GM21447 (cell line): ENCODE data around the gene GPR37.

ENCODE experiments used
- ATAC-seq: cut with Tn5 transposase; IDR thresholded peaks from one replicate; pipeline ENCODE4 v1.9.1; 2021; ENCODE audit not compliant: unreplicated experiment

The GPR37 gene

DNA sequence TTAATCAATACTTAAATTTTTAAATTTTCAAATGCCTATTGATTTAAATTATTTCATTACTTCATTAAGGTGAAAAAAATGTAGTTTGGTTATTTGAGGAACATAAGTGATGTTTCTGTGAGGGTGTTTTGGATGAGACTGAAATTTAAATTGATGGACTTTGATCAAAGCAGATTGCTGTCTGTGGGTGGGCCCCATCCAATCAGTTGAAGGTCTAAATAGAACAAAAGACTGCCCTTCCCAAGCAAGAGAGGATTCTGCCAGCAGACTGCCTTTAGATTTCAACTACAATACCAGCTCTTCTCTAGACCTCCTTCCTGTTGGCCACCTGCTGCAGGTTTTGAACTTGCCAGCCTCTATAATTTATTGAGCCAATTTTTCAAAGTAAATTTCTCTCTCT, 14.5 kb upstream of the GPR37 start:
- ATAC-seq, result no peak

DNA sequence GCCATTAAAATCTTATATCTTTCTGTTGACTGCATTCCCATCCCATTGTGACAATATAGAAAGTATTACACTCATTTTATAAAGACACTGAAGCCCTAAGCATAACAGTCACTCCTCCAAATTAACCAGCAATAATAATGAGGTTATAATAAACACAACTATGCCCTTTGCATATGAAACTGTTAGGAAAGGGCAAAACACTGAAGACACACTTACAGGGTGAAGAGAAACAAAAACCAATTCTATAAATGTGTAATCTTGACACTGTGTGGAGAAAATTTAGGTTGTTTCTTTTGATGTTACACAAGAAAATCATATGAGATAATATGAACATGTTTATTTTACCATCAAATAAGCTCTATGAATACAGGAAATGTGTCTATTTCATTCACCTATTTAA, 14.0 kb upstream of the GPR37 start:
- ATAC-seq, result no peak

DNA sequence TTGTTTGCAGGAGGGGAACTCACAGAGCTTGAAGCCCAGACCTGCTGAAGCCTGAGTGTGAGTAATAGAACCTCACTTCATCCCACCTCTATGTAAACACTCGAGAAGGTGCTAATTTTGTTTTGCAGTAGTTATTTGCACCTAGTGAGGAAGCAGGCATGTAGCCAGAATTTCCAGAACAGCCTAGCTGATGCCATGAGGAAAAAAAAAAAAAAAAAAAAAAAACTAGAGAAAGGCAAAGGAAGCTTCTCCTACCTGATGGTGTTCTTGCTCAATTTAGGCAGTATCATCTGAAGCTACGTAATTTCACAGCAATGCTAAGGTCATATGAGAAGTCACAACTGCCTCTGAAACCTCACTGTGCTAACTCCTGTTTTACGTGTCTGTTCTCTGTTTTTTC, 13.6 kb upstream of the GPR37 start:
- no peak for ATAC-seq

DNA sequence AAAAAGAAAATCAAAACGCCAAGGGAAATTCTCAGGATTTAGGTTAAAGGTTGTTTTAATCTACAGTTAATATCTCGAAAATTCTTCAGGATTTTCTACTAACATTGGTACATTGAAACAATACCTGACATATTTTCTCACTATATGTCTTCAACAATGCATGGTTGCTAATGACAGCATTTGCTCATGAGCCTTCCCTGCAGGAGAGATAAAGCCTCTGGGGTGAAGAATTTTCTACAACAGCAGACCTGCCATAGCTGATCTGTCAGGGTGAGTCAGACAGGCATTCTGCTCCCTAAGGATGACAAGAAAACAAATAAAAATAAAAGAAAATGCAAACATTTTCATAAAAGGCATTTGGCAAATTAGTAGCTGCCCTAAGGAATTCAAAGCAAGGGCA, 11.7 kb upstream of the GPR37 start:
- ATAC-seq, result no peak

DNA sequence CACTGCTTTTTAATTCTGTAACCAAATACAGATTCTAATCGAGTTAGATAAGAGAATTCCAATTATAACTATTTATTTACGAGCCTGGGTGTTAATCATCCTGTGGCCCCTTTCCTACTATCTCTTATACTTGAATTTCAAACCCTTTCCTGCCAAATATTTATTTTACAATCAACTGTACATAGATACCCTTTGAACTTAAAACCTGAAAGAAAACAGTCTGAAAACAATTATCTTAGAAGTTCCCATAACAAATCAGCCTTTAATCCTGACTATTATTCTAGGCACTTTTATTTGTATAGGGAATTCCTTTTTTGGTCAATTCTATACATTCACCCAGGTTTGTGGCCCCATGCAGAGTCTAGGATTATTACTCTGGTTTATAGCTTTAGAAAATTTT, 10.6 kb upstream of the GPR37 start:
- ATAC-seq, result no peak

DNA sequence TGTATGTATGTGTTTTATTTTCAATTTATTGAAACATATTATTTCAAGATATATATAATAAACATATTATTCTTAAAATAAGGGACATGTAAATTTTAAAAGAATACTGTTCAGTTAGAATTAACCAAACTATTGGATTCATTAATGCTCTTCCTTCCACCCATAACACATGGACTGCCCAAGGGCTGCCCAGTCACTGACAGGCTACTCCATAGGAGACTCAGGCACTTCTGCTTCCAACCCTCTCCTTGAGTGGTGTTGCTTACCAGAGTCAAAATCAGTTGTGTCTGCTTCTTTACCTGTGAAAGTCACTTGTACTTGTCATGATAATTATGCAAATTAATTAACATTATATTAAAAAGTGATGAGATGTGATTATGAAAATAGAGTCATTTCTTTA, 9.8 kb upstream of the GPR37 start:
- ATAC-seq, result no peak

DNA sequence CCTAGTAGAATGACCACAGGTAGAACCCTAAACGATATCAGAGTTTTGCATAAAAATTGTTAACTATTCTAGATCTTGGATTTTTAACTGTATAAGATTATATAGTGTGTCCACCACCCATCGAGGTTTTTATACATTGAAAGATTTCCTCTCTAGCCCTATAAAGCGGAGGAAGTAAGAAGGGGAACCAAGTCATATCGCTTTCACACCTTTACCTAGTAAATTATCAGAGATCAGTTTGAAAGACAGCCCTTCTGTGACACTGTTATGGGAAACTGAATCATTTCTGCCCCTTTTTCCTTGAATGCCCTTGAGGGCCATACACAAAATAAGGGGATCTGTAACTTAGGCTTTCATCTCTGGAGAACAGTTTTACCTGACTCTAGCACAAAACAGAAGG, 8.3 kb upstream of the GPR37 start:
- ATAC-seq, result no peak

DNA sequence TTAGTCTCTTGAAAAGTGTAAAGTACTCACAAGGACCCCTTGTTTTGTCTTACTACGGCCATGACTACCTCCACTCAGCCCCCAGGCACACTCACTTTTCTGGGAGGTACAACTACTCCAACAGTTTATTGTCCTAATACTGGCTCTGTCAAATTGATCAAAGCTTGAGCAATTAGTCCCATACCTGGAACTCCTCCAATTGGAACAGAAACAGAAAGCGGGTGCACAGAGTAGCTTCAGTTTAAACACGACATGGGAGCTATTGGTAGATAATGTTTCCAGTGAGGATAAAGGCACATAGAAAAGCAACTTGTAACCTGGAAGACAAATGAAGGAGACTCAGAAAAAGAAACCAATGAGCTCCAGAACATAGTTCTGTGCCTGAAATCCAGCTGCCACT, 7.7 kb upstream of the GPR37 start:
- no peak for ATAC-seq

DNA sequence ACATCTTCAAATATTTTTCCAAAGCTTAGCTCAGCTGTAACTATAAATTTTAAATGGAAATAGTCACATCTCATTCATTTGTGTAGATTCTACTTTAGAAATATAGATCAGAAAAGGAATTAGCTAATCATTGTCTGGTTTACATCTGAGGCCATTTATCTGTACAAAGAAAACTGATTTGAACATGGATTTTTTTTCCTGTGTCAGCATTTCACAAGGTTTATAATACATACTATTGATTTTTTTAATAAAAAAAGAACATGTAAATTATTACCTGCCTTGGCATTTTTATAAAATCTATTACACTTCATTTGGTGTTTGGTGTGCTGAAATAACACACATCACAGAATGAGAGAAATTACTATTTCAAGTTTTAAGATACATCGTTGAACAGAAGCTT, 3.5 kb upstream of the GPR37 start:
- ATAC-seq, result no peak

DNA sequence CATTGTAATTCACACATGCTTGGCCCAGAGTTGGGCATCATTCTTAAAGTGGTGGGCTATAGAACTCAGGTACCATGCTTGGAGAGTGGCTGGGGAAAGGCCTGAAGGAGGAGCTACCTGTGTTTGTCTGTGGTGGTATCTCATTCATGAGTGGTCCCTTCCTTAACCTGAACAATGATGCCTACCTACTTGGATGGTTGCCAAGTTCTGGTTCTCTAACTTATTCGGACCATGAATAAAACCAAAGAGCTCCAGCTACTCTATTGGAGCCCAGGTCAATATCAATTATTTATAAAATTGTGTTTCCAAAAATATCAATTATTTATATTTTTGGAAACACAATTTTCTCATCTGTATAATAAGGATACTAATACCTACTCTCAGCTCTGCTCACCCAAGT, 2.9 kb upstream of the GPR37 start:
- no peak for ATAC-seq

DNA sequence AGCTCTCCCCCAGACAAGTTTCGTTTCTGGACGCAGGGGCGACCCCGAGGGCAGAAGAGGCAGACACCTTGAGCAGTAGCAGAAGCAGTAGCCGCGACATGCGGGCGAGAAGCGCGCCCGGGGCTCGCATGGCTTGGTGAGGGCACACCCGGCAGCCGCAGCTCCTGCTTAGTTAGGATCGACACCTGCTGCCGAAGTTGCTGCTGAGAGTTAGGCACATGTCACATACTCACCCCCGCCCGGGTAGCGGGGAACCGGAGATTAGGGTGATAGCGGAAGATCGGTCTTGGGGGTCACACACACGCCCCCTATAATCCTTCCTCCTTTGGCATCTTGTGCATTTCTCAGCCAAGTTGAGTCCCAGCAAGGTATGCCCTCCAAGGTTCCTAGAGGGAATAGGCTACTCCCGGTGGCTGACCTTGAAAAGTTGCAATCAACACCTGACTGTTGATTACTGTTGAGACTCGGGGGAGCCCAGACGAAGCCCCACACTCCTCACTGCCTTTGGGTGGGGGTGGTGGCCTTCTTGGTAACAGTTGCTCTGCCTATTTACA, 668 bp downstream of the GPR37 start:
- ATAC-seq, result peak; percentile 29

DNA sequence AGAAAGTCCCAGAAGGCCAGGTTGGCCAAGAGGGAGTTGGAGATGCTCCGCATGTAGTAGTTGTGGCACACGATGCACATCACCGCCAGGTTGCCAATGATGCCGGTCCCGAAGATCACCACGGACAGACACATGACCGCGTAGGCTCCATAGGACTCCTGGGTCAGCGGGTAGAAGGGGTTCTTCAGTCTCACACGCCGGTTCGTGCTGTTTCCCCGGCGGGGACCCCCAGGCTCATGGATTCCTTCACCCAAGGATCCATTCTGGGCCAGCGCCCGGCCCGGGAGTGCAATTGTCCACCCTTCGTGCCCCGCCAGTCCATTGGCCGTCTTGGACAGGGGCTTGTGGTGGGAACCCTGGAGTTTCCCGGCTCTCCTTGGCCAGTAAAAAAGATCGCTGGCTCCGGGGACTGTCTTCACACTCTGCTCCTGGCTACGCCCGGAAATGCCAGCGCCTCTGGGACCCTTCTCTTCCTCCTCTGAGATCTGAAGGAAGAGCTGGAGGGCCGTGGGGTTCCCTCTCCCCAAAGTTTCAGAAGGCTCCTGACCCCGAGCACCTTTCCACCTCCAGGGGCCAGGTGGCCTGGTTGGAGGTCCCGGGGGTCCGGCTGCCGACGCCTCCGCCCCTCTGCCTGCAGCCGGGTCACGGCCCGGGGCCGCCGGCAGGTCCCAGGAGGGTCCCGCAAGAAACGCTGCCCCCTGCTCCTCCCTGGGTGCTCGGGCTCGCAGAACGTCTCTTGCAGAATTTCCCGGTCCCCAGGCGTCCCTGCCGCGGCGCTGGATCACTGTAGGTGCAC, 1.3 kb downstream of the GPR37 start:
- no peak for ATAC-seq

DNA sequence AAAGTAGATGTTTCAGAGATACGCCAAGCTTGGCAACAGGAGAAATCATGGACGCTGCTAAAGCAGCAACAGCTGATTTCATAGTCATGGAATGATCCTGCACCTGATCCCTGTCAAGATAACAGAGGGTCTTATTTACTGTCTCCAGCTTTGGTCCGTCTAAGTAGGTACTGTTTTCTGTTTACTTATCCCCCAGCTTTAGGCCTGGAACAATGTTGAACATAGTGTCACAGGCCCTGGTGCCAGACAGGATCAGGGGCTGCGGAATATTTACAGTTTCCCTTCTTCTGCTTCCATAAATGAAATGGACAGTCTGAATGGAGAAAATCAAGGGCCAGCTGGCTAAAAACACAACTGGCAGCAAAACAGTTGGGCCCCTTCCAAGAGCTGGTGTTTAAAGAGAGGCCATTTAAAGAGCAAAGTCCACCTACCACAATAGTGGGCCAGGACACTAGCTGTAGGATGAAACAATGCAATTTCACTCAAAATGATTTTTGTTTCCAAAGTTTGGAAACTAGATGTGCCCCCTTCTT, 2.9 kb downstream of the GPR37 start:
- ATAC-seq, result no peak

DNA sequence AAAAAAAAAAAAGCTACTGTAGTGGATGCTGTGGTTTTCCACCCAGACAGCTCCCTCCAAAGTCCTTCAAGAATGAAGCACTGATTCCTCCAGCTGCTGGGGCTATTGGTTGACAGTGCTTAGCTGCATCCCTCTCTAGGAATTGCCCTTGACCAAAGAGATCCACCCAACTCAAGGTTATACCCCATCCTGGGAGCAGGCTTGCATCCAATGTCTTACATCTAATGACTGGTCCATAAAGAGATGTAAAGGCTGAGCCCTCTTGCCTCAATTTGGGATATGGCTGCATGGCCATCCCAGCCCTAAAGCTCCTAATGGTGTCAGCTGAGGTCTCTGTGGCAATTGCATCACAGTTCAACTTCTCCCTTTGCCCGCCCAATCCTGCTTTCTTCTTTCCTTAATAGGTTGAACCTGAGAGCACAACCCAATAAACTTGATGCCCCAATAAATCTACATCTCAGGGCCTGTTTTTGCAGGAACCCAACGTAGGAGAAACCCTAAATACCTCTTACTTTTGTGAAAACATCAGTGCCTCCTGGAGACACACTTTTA, 4.4 kb downstream of the GPR37 start:
- no peak for ATAC-seq

DNA sequence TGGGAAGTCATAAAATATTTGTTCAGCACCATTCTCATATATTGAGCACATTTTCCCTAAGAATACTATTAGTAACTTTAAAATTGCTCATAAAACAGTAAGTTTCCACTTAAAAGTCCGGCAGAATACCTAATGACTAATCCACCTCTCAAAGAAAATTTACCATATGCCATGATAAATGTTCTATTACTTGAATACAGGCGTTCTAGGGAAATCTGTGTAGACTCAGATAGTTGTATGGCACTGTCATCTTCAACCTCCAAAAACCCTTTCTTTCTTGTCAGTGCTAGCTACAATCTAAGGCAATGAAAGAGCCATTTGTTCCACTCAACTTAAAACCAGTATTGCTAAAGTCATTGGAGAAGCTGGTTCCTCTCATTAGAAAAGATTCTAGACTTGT, 7.3 kb downstream of the GPR37 start:
- ATAC-seq, result no peak

DNA sequence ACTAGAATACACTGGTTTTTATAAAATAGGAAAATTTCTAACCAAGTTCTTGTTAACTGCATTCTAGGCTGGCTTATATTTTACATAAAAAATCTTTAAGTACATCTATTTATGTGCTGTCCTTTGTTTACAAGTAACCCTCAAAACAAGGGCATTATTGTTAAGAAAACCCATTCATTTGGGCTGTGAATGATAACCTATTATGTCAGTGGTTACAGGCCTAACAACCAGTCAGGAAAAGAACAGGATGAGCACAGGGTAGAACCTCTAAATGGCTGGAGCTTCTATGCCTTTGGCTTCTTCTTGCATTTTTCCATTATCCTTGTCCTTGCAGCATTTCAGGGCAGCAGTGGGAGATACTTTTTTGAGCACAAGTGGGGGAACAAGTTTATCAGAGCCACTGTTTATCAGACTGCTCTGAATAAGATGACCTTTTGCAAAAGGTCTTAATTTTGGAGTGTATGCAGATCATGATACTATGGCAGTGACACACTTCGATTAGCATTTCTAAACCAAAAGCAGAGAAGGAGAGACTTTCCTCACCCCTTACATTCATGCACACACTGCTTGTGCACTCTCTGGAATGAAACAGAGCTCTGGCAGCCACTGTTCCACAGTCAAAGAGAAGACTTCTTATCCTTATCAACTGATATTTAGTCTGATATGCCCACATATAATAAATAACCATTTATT, 10.9 kb downstream of the GPR37 start:
- ATAC-seq, result no peak

DNA sequence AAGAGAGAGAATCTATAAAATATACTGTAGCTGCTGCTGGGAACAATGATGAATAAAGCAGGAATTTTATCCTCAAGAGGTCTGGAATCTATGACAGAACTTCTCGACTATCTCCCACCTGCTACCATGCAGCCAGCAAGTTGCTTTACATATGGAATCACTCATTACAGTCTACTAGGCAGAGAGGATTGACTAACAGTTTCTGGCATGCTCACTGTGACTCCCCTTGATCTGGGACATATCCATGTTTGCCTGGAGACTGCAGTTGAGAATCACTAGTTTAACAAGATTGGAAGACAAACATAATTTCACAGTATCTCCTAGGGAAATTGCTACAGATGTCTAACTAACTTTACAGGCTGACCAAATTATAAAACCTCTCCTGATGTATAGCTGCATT, 13.3 kb downstream of the GPR37 start:
- no peak for ATAC-seq

DNA sequence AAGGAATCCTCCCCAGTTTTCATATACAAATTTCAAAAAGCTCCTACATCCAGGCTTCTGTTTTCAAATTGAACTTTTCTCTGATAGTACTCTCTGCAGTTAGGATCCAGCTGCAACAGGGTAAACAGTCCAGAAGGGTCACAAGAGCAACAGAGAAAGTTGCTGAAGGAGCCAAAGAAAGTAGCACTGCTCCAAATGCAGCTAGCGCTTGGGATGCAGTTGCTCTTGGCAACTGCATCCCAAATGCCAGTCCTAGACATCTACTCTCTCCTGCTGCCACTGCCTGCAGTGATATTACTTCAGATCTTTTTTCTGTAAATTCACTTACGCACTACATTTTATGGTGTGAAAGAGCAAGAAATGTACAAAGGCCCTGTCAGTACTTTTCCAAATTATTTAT, 14.6 kb downstream of the GPR37 start:
- no peak for ATAC-seq

DNA sequence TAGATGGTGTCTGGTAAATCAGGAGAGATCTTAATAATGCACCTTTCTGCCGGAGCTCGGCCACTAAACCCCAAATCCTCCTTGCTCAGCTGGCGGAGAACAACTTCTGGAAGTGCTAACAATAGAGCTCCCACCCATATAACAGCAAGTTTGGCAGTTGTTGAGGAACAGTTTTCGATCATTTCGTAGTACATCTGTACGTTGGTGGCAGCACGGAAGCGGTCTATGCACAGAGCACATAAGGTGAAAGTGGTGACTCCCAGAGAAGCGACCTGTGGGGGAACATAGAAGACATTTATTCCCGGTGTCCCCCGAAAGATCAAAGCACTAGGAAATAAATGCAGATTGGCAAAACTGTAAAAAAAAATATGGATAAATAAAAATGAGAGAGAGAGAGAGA, 18.5 kb downstream of the GPR37 start:
- ATAC-seq, result no peak

DNA sequence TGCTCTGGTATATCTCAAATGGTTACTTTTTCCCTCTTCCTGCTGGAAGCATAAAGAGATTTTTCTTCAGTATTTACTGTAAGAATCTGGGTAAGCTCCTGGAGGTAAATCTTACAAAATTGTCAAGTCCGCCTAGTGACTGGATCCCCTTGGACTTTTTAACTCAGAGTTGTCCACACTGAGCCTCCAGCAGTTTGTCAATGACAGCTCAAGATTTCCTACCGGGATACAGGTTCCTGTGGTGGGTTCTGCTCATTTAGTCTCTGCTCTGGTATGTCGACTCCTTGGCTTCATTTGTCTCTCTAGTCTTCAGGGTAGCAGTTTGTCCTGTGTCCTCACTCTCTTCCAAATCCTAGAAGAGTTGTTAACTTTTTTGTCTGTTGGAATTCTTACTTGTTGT, 27.0 kb downstream of the GPR37 start:
- ATAC-seq, result no peak

DNA sequence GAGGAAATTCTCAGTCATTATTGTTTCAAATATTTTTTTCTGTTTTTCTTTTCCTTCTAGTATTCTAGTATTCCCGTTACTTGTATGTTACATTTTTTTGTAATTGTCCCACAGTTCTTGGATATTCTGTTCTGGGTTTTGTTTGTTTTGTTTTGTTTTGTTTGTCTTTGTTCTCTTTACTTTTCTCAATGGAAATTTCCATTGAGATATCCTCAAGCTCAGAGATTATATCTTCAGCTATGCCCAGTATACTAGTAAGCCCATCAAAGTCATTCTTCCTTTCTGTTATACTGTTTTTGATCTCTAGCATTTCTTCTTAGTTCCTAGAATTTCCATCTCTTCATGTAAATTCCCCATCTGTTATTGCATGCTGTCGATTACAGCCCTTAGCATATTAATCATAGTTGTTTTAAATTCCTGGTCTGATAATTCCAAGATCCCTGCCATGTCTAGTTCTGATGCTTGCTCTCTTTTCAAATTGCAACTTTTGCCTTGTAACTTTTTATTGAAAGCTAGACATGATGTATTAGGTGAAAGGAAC, 27.8 kb downstream of the GPR37 start:
- no peak for ATAC-seq

DNA sequence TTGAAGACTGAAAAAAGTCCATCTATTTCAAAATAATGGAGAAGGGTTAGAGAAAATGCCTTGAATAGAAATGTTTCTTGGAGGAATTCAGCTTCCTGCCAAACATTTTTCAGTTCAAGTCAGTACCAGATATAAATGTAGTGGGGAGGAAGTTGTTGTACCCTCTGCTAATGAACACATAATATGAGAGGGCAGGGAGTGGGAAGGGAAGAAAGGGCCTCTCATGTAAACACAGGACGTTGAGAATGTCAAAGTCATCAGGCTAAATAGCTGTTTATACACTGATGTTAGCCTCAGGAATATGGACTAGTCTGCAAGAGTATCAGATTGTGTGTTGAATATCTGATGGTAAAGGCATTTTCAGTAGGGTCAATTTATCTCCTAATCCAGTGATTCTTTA, 37.0 kb downstream of the GPR37 start:
- no peak for ATAC-seq
